ENCODE measurements around the gene LRP1B.

Gene LRP1B

GRCh38 chr2:141647353-141647752, 483.5 kb downstream of the LRP1B start:
- no peak overlapping the region for H3K27ac ChIP-seq (ENCODE audit: low read depth, low read length, poor library complexity, severe bottlenecking)

DNA sequence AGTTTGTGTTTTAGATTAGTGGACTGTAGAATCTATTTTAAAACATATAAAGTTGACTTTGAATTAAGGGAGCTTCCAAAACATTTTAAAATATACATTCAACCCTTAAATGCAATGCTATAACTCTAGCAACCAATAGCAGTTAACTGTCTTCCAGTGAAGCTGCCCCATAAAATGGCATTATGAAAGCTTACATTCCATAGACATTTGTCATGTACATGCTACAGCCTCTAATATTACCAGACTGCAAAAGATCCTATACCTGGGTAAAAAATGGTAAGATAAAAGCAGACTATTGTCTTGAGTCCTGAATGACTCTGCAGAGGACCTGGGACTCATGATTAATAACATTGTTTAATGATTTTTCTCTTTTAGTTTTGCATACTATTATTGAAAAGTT, 489.4 kb downstream of the LRP1B start:
- Histone ChIP-seq H3K27me3 (ENCODE audit: insufficient read depth, low read length) (no peaks in the 10 kb centered on the region), H3K4me3 (ENCODE audit: low read depth, low read length, poor library complexity, severe bottlenecking) (no peak overlapping the region), H3K9me3 (ENCODE audit: low read length) (no peaks in the 10 kb centered on the region), H3K79me2 (ENCODE audit: insufficient read depth, low read length) (no peaks in the 10 kb centered on the region), H4K20me1 (ENCODE audit: insufficient read depth, low read length) (no peaks in the 10 kb centered on the region), H2AFZ (ENCODE audit: low read length) (no peak overlapping the region), H3F3A (ENCODE audit: insufficient read depth, low read length) (no peaks in the 10 kb centered on the region), H3K4me2 (ENCODE audit: low read length) (no peak overlapping the region), H3K36me3 (ENCODE audit: insufficient read depth, low read length) (no peaks in the 10 kb centered on the region), H3K4me1 (ENCODE audit: insufficient read depth, low read length, severe bottlenecking) (no peaks in the 10 kb centered on the region), H3K9me2 (ENCODE audit: low read depth, low read length) (no peaks in the 10 kb centered on the region), H3K27ac (ENCODE audit: low read depth, low read length, poor library complexity, severe bottlenecking) (no peak overlapping the region), H3K9ac (ENCODE audit: low read length) (no peak overlapping the region)
- TF ChIP-seq EZH2 (IDR thresholded peaks at IDR 0.05; ENCODE audit: borderline replicate concordance, low read length), result no peak
- TF ChIP-seq CTCF (IDR thresholded peaks at IDR 0.05; ENCODE audit: low read length), result no peak

More at GRCh38 chr2:141647353-141647752, 483.5 kb downstream of the LRP1B start:
- no peak overlapping the region for H3K4me2 ChIP-seq (ENCODE audit: low read length)
- TF ChIP-seq CTCF (IDR thresholded peaks at IDR 0.05; ENCODE audit: low read length) (no peak), EZH2 (IDR thresholded peaks at IDR 0.05; ENCODE audit: borderline replicate concordance, low read length) (no peak)
- no peaks in the 10 kb centered on the region for H3K79me2 ChIP-seq (ENCODE audit: insufficient read depth, low read length)
- no peak overlapping the region for H2AFZ ChIP-seq (ENCODE audit: low read length)
- H3F3A ChIP-seq (ENCODE audit: insufficient read depth, low read length), result no peaks in the 10 kb centered on the region
- no peaks in the 10 kb centered on the region for H3K4me1 ChIP-seq (ENCODE audit: insufficient read depth, low read length, severe bottlenecking)
- no peak overlapping the region for H3K9ac ChIP-seq (ENCODE audit: low read length)
- H4K20me1 ChIP-seq (ENCODE audit: insufficient read depth, low read length), result no peaks in the 10 kb centered on the region
- H3K4me3 ChIP-seq (ENCODE audit: low read depth, low read length, poor library complexity, severe bottlenecking), result no peak overlapping the region
- no peaks in the 10 kb centered on the region for H3K36me3 ChIP-seq (ENCODE audit: insufficient read depth, low read length)
- no peaks in the 10 kb centered on the region for H3K9me2 ChIP-seq (ENCODE audit: low read depth, low read length)
- H3K9me3 ChIP-seq (ENCODE audit: low read length), result no peaks in the 10 kb centered on the region
- no peaks in the 10 kb centered on the region for H3K27me3 ChIP-seq (ENCODE audit: insufficient read depth, low read length)

- H3K4me2 ChIP-seq (ENCODE audit: low read length), result no peak overlapping the region
- no peaks in the 10 kb centered on the region for H3K9me2 ChIP-seq (ENCODE audit: low read depth, low read length)
- no peaks in the 10 kb centered on the region for H3K27me3 ChIP-seq (ENCODE audit: insufficient read depth, low read length)
- H2AFZ ChIP-seq (ENCODE audit: low read length), result no peak overlapping the region
- H4K20me1 ChIP-seq (ENCODE audit: insufficient read depth, low read length), result no peaks in the 10 kb centered on the region
- H3K79me2 ChIP-seq (ENCODE audit: insufficient read depth, low read length), result no peaks in the 10 kb centered on the region
- H3K9me3 ChIP-seq (ENCODE audit: low read length), result no peaks in the 10 kb centered on the region
- TF ChIP-seq CTCF (IDR thresholded peaks at IDR 0.05; ENCODE audit: low read length), result no peak
- TF ChIP-seq EZH2 (IDR thresholded peaks at IDR 0.05; ENCODE audit: borderline replicate concordance, low read length), result no peak
- no peaks in the 10 kb centered on the region for H3K36me3 ChIP-seq (ENCODE audit: insufficient read depth, low read length)
- no peak overlapping the region for H3K27ac ChIP-seq (ENCODE audit: low read depth, low read length, poor library complexity, severe bottlenecking)
- H3K4me3 ChIP-seq (ENCODE audit: low read depth, low read length, poor library complexity, severe bottlenecking), result no peak overlapping the region
- no peaks in the 10 kb centered on the region for H3K4me1 ChIP-seq (ENCODE audit: insufficient read depth, low read length, severe bottlenecking)
- H3F3A ChIP-seq (ENCODE audit: insufficient read depth, low read length), result no peaks in the 10 kb centered on the region
- H3K9ac ChIP-seq (ENCODE audit: low read length), result no peak overlapping the region
Measured at GRCh38 chr2:141639809-141640208, 491.0 kb downstream of the LRP1B start.
